Measurements from ENCODE around the gene DBN1. TPM values are rescaled to one million over a fixed set of nuclear protein-coding genes. Genes with fewer than 3 reads are reported as not detected.

DBN1 gene
- total RNA-seq, 1 donor from 2014 or later, result 269 TPM

- no peak for DNase-seq (ENCODE audit: extremely low spot score, unreplicated experiment)
- Mint-ChIP-seq H3K27me3 (no peaks in the 10 kb centered on the region), H3K4me3 (no peak overlapping the region), H3K27ac (no peak overlapping the region), H3K9me3 (no peaks in the 10 kb centered on the region), H3K4me1 (ENCODE audit: unreplicated experiment) (peaks cover 8% of the 10 kb centered on the region), H3K36me3 (peaks cover 8% of the 10 kb centered on the region)
- no peak for TF ChIP-seq CTCF (conservative IDR thresholded peaks at IDR 0.05)
Measured at GRCh38 chr5:177511181-177511580, 37.7 kb upstream of the DBN1 start.

GRCh38 chr5:177510567-177511053 lies 37.2 kb upstream of the DBN1 start:
- H3K36me3 Mint-ChIP-seq, result peaks cover 5% of the 10 kb centered on the region
- no peak overlapping the region for H3K27ac Mint-ChIP-seq

GRCh38 chr5:177509991-177510566 lies 36.6 kb upstream of the DBN1 start:
- Mint-ChIP-seq H3K4me1 (ENCODE audit: unreplicated experiment) (peaks cover under 1% of the 10 kb centered on the region), H3K36me3 (peaks cover 4% of the 10 kb centered on the region), H3K9me3 (no peaks in the 10 kb centered on the region), H3K4me3 (no peak overlapping the region), H3K27me3 (no peaks in the 10 kb centered on the region), H3K27ac (no peak overlapping the region)
- DNase-seq (ENCODE audit: extremely low spot score, unreplicated experiment), result no peak
- TF ChIP-seq CTCF (conservative IDR thresholded peaks at IDR 0.05), result no peak

More at GRCh38 chr5:177510567-177511053, 37.2 kb upstream of the DBN1 start:
- no peak for TF ChIP-seq CTCF (conservative IDR thresholded peaks at IDR 0.05)
- Mint-ChIP-seq H3K27me3 (no peaks in the 10 kb centered on the region), H3K9me3 (no peaks in the 10 kb centered on the region), H3K4me1 (ENCODE audit: unreplicated experiment) (peaks cover 6% of the 10 kb centered on the region), H3K4me3 (no peak overlapping the region)
- no peak for DNase-seq (ENCODE audit: extremely low spot score, unreplicated experiment)

GRCh38 chr5:177509381-177509951 lies 36.0 kb upstream of the DBN1 start, which contains the start of gene DOK3:
Gene DOK3 (minus strand): TSS chr5:177509826. CDS start chr5:177509540, 286 bp downstream.
- H3K4me3 Mint-ChIP-seq, result no peak within 1 kb of the TSS
- H3K27ac Mint-ChIP-seq, result no peak within 1 kb of the TSS
- no peaks in the 10 kb centered on the region for H3K4me1 Mint-ChIP-seq (ENCODE audit: unreplicated experiment)
- no peak for TF ChIP-seq CTCF (conservative IDR thresholded peaks at IDR 0.05)
- DNase-seq (ENCODE audit: extremely low spot score, unreplicated experiment), result no peak
- H3K27me3 Mint-ChIP-seq, result no peaks in the 10 kb centered on the region
- peaks cover 4% of the 10 kb centered on the region for H3K36me3 Mint-ChIP-seq
- H3K9me3 Mint-ChIP-seq, result no peaks in the 10 kb centered on the region

- no peaks in the 10 kb centered on the region for H3K27me3 Mint-ChIP-seq
- no peak for TF ChIP-seq CTCF (conservative IDR thresholded peaks at IDR 0.05)
- no peak for DNase-seq (ENCODE audit: extremely low spot score, unreplicated experiment)
- H3K27ac Mint-ChIP-seq, result no peak overlapping the region
- H3K36me3 Mint-ChIP-seq, result peaks cover 4% of the 10 kb centered on the region
- H3K9me3 Mint-ChIP-seq, result no peaks in the 10 kb centered on the region
- no peaks in the 10 kb centered on the region for H3K4me1 Mint-ChIP-seq (ENCODE audit: unreplicated experiment)
- H3K4me3 Mint-ChIP-seq, result no peak overlapping the region
Measured at GRCh38 chr5:177508837-177509236, 35.4 kb upstream of the DBN1 start.
